GM21576 (cell line): ENCODE measurements around the gene SPG11.

Experiments used
- ATAC-seq: cut with Tn5 transposase; IDR thresholded peaks from one replicate; pipeline ENCODE4 v1.9.1; 2021; ENCODE audit warnings: mild to moderate bottlenecking, moderate library complexity; ENCODE audit not compliant: unreplicated experiment

Gene SPG11

GRCh38 chr15:44623178-44623577 lies 40.3 kb downstream of the SPG11 start:
- ATAC-seq, result no peak

- ATAC-seq, result no peak
Measured at GRCh38 chr15:44620081-44620480, 43.4 kb downstream of the SPG11 start.

GRCh38 chr15:44616974-44617373 lies 46.5 kb downstream of the SPG11 start:
- no peak for ATAC-seq

GRCh38 chr15:44606740-44607139 lies 56.7 kb downstream of the SPG11 start:
- no peak for ATAC-seq

GRCh38 chr15:44603126-44603525 lies 60.3 kb downstream of the SPG11 start:
- ATAC-seq, result no peak

DNA sequence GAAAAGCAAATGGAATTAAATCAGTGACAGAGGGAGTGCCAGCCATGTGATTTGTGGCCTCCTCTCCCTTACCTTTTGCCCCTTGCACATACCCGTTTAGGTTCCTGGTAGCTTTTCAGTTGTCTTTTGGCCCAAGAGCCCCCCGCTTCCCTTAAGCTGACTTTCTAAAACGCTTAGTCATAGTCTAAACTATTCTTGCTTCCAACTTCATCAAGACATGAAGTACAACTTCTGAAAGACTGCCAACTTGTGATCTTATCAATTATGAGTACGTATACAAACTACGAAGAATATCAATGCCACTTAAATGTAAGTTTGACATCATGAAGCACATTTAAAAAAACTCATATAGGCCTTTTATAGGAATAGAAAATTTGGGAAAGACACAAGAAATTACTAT lies 64.6 kb downstream of the SPG11 start:
- ATAC-seq, result no peak

DNA sequence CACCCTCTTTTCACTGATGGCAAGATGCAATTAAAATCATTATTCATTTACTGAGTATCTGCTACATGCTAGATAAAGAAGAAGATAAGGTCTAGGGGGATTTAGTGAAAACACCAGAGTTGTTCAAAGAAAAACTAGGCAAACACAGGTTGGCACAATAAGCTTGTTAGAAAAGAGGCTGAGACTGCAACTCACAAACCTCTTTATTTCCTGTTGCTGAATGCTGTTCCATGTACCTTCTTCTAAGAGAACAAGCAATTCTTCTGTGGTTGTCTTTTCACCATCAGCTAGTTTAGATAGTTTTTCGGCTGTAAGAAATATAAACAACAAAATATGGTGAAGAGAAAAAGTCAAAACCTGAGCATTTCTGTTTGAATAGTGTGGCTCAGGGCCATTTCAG lies 65.4 kb downstream of the SPG11 start:
- ATAC-seq, result no peak

DNA sequence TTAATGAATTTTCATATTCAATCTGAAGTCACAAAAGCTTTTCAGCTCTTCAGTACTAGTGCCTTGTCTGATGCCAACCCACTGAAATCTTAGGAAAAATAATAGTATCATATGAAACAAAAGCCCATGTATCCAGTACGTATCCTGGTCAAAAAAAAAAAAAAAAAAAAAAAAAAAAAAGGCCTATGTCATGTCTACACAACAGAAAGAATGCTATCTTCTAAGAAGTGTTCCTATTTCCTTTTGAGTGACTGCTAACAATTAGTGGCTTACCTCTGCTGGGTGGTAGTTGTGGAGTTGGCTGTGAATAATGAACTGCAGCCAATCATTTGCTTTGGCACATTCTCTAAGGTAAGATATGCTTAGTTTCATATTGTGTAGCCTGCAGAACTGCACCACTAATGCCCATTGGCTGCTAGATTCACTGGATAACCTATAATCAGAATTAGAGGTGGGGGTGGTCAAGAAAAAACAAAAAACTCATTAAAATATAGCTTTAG lies 66.9 kb downstream of the SPG11 start:
- no peak for ATAC-seq

- no peak for ATAC-seq
Measured at GRCh38 chr15:44595656-44596510, 67.6 kb downstream of the SPG11 start.

- ATAC-seq, result no peak
Measured at GRCh38 chr15:44595246-44595645, 68.2 kb downstream of the SPG11 start.

GRCh38 chr15:44593042-44593736 lies 70.3 kb downstream of the SPG11 start:
- no peak for ATAC-seq

DNA sequence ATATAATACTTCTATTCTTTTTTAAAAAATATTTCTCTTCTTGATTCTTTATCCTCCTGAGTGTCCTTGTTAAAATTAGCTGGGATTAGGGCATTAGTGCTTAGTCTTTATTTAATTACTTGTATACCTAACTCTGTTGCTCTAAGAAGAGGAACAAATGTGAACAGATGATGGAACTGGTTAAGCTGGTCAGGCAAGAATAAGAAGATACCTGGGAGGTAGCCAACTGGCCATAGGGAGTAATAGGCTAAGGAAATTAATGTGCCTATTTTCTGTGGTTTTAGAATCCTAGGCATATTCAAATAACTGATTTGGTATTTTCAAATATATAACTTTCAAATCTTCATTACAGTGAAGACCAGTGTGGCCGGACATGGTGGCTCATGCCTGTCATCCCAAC lies 72.1 kb downstream of the SPG11 start:
- no peak for ATAC-seq

- ATAC-seq, result no peak
Measured at GRCh38 chr15:44588541-44588940, 74.9 kb downstream of the SPG11 start.

GRCh38 chr15:44585633-44586032 lies 77.8 kb downstream of the SPG11 start:
- ATAC-seq, result no peak

GRCh38 chr15:44584162-44584749 lies 79.2 kb downstream of the SPG11 start:
- no peak for ATAC-seq

DNA sequence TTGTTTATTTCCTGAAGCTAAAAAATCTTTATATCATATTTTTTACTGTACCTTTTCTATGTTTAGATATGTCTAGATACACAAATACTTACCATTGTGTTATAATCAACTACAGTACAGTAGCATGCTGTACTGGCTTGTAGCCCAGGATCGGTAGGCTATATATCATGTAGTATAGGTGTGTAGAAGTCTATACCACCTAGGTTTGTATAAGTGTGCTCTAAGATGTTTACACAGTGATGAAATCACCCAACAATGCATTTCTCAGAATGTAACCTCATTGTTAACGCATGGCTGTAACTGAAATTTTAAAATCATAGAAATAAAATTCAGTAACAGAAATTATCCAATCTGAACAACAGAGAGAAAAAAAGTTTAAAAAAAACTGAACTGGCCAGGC lies 83.4 kb downstream of the SPG11 start:
- no peak for ATAC-seq

DNA sequence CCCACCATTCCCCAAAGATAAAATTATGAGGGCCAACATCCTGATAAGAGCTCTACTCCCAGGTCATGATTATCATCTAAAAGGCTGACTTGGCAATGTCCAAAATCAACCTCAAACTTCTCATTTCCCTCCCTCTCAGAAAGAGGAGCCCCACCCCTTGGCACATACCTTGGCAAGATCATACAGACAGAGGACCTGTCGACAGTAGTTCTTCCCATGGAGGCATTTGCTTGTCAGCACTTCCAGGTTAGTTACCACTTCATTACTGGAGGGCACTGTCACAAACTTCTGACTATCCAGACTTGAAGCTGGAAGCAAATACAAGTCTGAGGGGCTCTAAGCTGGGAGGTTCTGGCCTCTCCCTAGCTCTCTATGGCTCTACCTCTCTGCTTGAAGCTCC lies 88.7 kb downstream of the SPG11 start:
- ATAC-seq, result no peak

GRCh38 chr15:44573386-44573785 lies 90.1 kb downstream of the SPG11 start:
- no peak for ATAC-seq

DNA sequence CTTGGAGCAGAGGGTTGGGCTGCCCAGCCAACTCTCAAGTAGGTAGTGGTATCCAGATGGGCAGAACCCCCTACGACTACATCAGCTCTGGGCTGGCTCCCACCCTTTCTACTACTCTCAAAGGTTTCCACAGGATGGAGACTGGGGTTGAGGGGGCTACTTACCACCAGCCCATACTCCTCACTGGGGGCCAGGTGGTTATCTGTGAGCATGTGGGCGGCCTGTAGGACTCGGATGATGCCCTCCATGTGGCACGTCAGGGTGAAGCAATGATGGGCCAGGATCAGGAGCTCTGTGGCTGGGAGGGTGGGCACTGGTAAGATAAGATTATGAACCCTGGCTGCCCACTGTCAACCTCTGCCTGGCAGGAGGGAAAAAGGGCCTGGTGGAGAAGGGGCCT lies 93.1 kb downstream of the SPG11 start:
- no peak for ATAC-seq

- ATAC-seq, result no peak
Measured at GRCh38 chr15:44569316-44569715, 94.1 kb downstream of the SPG11 start.

- ATAC-seq, result no peak
Measured at GRCh38 chr15:44568338-44568737, 95.1 kb downstream of the SPG11 start.

GRCh38 chr15:44566155-44566540 lies 97.3 kb downstream of the SPG11 start:
- ATAC-seq, result no peak
